Neuronal stem cell (in vitro differentiated cells): ENCODE results near the gene TOB1.

Source experiments
- DNase-seq: peaks from one replicate; pipeline ENCODE4 v3.0.0-alpha.2; 2013; ENCODE audit warnings: low spot score
- H2AFZ ChIP-seq: one replicate; pipeline ENCODE4 v1.6.1; 2013; ENCODE audit warnings: mild to moderate bottlenecking, low read length, inconsistent platforms
- H2AK5ac ChIP-seq: 2 replicates; pipeline ENCODE4 v1.6.1; 2013; ENCODE audit warnings: low read depth, mild to moderate bottlenecking, inconsistent platforms, low read length, moderate library complexity, mixed read lengths
- H2BK120ac ChIP-seq: 2 replicates; pipeline ENCODE4 v1.6.1; 2013; ENCODE audit warnings: low read depth, mild to moderate bottlenecking, inconsistent platforms, low read length, moderate library complexity, mixed read lengths
- H2BK12ac ChIP-seq: one replicate; pipeline ENCODE4 v1.6.1; 2013; ENCODE audit warnings: low read length, inconsistent platforms
- H2BK15ac ChIP-seq: 2 replicates; pipeline ENCODE4 v1.6.1; 2013; ENCODE audit warnings: mild to moderate bottlenecking, low read length, inconsistent platforms, mixed read lengths
- H2BK5ac ChIP-seq: one replicate; pipeline ENCODE4 v1.6.1; 2013; ENCODE audit warnings: inconsistent platforms, mild to moderate bottlenecking, low read length, moderate library complexity
- H3K14ac ChIP-seq: one replicate; pipeline ENCODE4 v1.6.1; 2013; ENCODE audit warnings: low read length, inconsistent platforms
- H3K18ac ChIP-seq: 2 replicates; pipeline ENCODE4 v1.6.1; 2013; ENCODE audit warnings: low read length, inconsistent platforms
- H3K23ac ChIP-seq: 2 replicates; pipeline ENCODE4 v1.6.1; 2013; ENCODE audit warnings: low read depth, mild to moderate bottlenecking, mixed read lengths, low read length, inconsistent platforms; ENCODE audit not compliant: poor library complexity
- H3K27ac ChIP-seq: replicated peaks from 3 replicates; pipeline ENCODE4 v1.5.1; 2013; ENCODE audit warnings: low read length, inconsistent platforms
- H3K27me3 ChIP-seq, 3 experiments: 2 replicates each; pipeline ENCODE4 v1.6.1; 2013; ENCODE audit warnings: low read length in 3 of 3, mild to moderate bottlenecking in 2 of 3, inconsistent platforms in 1 of 3, low read depth in 1 of 3, mixed read lengths in 1 of 3, moderate library complexity in 1 of 3; ENCODE audit not compliant: control insufficient read depth in 3 of 3, insufficient read depth in 3 of 3
- H3K36me3 ChIP-seq, 2 donors: replicated peaks in 1 of 2; 2 replicates each; pipeline ENCODE4 v1.6.1; 2013; ENCODE audit warnings: low read length in 2 of 2; ENCODE audit not compliant: control insufficient read depth in 2 of 2, insufficient read depth in 2 of 2
- H3K4ac ChIP-seq: 2 replicates; pipeline ENCODE4 v1.6.1; 2013; ENCODE audit warnings: inconsistent platforms, mild to moderate bottlenecking, low read length, moderate library complexity
- H3K4me1 ChIP-seq, 2 donors: 1 replicate in 1 of 2; 2 replicates in 1 of 2; pipeline ENCODE4 v1.6.1; 2013; ENCODE audit warnings: low read length in 2 of 2, low read depth in 1 of 2; ENCODE audit not compliant: control insufficient read depth in 2 of 2, insufficient read depth in 1 of 2
- H3K4me2 ChIP-seq: one replicate; pipeline ENCODE4 v1.6.1; 2013; ENCODE audit warnings: mild to moderate bottlenecking, low read length, inconsistent platforms; ENCODE audit not compliant: insufficient read depth, poor library complexity, severe bottlenecking
- H3K4me3 ChIP-seq, 2 donors: 2 replicates each; pipeline ENCODE4 v1.5.1; 2013; ENCODE audit warnings: low read length in 2 of 2, mild to moderate bottlenecking in 2 of 2, inconsistent platforms in 1 of 2, moderate library complexity in 1 of 2
- H3K79me1 ChIP-seq: one replicate; pipeline ENCODE4 v1.6.1; 2013; ENCODE audit warnings: low read depth, mild to moderate bottlenecking, inconsistent platforms, low read length, moderate library complexity
- H3K9ac ChIP-seq: one replicate; pipeline ENCODE4 v1.6.1; 2013; ENCODE audit warnings: mild to moderate bottlenecking, low read depth, low read length, inconsistent platforms; ENCODE audit not compliant: poor library complexity
- H3K9me3 ChIP-seq, 2 donors: replicated peaks in 1 of 2; 2 replicates each; pipeline versions ENCODE3 to v1.6.1; 2013; ENCODE audit warnings: low read length in 2 of 2, mild to moderate bottlenecking in 2 of 2, inconsistent platforms in 1 of 2, low read depth in 1 of 2, mixed read lengths in 1 of 2, moderate library complexity in 1 of 2; ENCODE audit not compliant: control insufficient read depth in 2 of 2, insufficient read depth in 1 of 2
- H4K8ac ChIP-seq: one replicate; pipeline ENCODE4 v1.6.1; 2013; ENCODE audit warnings: low read depth, mild to moderate bottlenecking, inconsistent platforms, low read length, moderate library complexity
- H4K91ac ChIP-seq: one replicate; pipeline ENCODE4 v1.6.1; 2013; ENCODE audit warnings: low read length, low read depth, mild to moderate bottlenecking, inconsistent platforms; ENCODE audit not compliant: poor library complexity
- WGBS, 2 donors: extraction: QIAGEN DNeasy Blood & Tissue Kit; methylation state at CpG; one replicate each; pipeline ENCODE4 v1.1.7; 2013; ENCODE audit warnings: missing lambda C conversion rate in 2 of 2, mixed read lengths in 1 of 2; ENCODE audit not compliant: insufficient read length in 2 of 2, insufficient replicate concordance in 1 of 2; ENCODE audit errors: extremely low coverage in 2 of 2; 5-methylcytosine and 5-hydroxymethylcytosine counted together

TOB1 gene

DNA sequence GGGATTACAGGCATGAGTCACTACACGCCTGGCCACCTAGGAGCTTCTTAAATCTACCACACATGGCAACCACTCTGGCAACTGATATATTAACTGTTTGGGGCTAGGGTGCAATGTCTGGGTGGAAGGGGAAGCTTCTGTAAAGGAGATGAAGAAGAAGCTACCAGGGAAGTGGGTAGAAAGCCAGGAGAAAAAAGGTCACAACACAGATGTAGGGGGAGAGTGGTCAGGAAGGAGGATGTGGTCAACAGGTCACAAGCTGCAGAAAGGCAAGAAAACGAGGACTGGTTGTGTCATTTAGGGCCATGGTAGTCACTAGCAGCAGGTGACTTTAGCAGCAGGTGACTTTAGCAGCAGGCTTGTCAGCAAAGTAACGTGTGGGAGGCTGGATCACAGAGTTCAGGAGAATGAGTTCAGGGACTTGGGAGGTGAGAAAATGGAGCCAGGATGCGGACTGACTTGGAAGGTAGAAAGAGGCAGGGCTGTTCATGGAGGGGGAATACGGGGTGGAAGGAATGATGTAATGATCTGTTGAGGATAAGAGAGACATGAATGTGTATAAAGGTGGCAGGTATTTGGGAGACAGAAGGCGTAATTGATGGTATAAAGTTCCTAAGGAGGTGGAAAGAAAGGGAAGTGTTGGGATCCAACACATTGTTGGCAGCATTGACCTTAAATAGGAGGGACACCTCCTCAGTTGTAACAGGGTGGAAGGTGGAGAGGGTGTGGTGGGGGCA is 47.1 kb downstream of the TOB1 start:
- Histone ChIP-seq H2BK15ac (no peak overlapping the region), H3K9me3 (no peaks in the 10 kb centered on the region), H3K27me3 (peaks cover 0 to 21% (median 0%) of the 10 kb centered on the region in 3 experiments), H2AFZ (no peak overlapping the region), H2BK5ac (no peak overlapping the region), H3K18ac (no peak overlapping the region), H3K79me1 (no peaks in the 10 kb centered on the region), H3K14ac (no peak overlapping the region), H2BK120ac (no peak overlapping the region), H2BK12ac (no peak overlapping the region), H3K36me3 (no peaks in the 10 kb centered on the region), H3K4ac (no peak overlapping the region), H4K91ac (no peak overlapping the region), H2AK5ac (no peak overlapping the region), H3K23ac (no peak overlapping the region), H3K4me2 (no peak overlapping the region), H3K9ac (no peak overlapping the region), H3K27ac (no peak overlapping the region), H3K4me3 (no peak overlapping the region), H3K4me1 (peaks cover 0 to 2% of the 10 kb centered on the region in 2 donors), H4K8ac (no peak overlapping the region)
- DNase-seq, result no peak
- WGBS, 2 donors, result no CpG with 5 or more reads among the region's 6 CpGs

DNA sequence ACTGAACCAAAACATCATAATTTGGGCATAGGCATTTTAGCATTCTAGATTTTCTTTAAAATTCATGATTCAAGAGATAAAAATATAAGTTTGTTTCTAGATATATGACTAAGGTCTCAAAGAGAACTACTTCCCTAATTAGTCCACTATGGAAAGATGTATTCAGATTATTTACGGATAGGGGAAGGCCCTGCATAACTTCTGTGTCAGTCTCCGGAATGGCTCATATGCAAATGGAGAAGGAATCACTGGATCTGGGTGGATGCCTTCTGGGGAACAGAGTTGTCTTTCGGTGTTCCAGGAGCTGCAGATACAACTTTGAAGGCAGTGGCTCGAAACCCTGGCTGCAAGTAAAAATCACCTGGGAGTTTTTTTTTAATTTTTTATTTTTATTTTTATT is 47.9 kb downstream of the TOB1 start:
- H3K79me1 ChIP-seq, result no peaks in the 10 kb centered on the region
- no peak overlapping the region for H4K91ac ChIP-seq
- H3K4me3 ChIP-seq, result no peak overlapping the region
- H2BK15ac ChIP-seq, result no peak overlapping the region
- no peak overlapping the region for H3K14ac ChIP-seq
- H2BK120ac ChIP-seq, result no peak overlapping the region
- no peak overlapping the region for H3K4ac ChIP-seq
- no peaks in the 10 kb centered on the region for H3K36me3 ChIP-seq
- no peak overlapping the region for H3K27ac ChIP-seq
- no peak overlapping the region for H3K4me2 ChIP-seq
- no peak overlapping the region for H2AK5ac ChIP-seq
- no peak for DNase-seq
- H3K9ac ChIP-seq, result no peak overlapping the region
- peaks cover 0 to 2% of the 10 kb centered on the region in 2 donors for H3K4me1 ChIP-seq
- no peak overlapping the region for H4K8ac ChIP-seq
- no CpG with 5 or more reads among the region's 4 CpGs for WGBS, 2 donors
- H2BK12ac ChIP-seq, result no peak overlapping the region
- H3K27me3 ChIP-seq, result peaks cover 0 to 21% (median 0%) of the 10 kb centered on the region in 3 experiments
- no peak overlapping the region for H2AFZ ChIP-seq
- H2BK5ac ChIP-seq, result no peak overlapping the region
- H3K18ac ChIP-seq, result no peak overlapping the region
- H3K9me3 ChIP-seq, result no peaks in the 10 kb centered on the region
- no peak overlapping the region for H3K23ac ChIP-seq

DNA sequence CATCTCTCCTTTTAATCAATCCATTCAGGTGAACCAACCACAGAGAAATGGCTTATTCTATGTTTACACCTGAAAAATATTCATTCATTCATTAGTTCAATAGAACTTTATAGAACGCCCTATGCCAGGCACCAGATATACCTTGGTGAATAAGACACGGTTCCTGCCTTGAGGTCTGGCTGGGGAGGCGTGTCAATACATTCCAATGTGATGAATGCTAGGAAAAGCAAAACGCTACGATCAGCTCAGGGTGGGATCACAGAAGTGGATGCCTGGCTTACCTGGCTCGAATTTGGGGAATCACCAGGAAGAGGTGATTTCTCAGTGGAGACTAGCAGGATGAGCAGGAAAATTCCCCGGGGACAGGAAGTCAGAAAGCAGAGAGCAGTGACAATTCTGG is 48.3 kb downstream of the TOB1 start:
- H3K18ac ChIP-seq, result no peak overlapping the region
- no peak overlapping the region for H3K23ac ChIP-seq
- no CpG with 5 or more reads among the region's 7 CpGs for WGBS, 2 donors
- DNase-seq, result no peak
- no peak overlapping the region for H2BK5ac ChIP-seq
- H3K79me1 ChIP-seq, result no peaks in the 10 kb centered on the region
- peaks cover 0 to 2% of the 10 kb centered on the region in 2 donors for H3K4me1 ChIP-seq
- H2BK12ac ChIP-seq, result no peak overlapping the region
- H3K14ac ChIP-seq, result no peak overlapping the region
- no peak overlapping the region for H2AK5ac ChIP-seq
- no peaks in the 10 kb centered on the region for H3K9me3 ChIP-seq
- no peak overlapping the region for H2BK120ac ChIP-seq
- H3K36me3 ChIP-seq, result no peaks in the 10 kb centered on the region
- no peak overlapping the region for H3K9ac ChIP-seq
- no peak overlapping the region for H2AFZ ChIP-seq
- no peak overlapping the region for H4K8ac ChIP-seq
- H3K4me2 ChIP-seq, result no peak overlapping the region
- H4K91ac ChIP-seq, result no peak overlapping the region
- no peak overlapping the region for H3K4me3 ChIP-seq
- H3K4ac ChIP-seq, result no peak overlapping the region
- H3K27ac ChIP-seq, result no peak overlapping the region
- H2BK15ac ChIP-seq, result no peak overlapping the region
- H3K27me3 ChIP-seq, result peaks cover 0 to 21% (median 0%) of the 10 kb centered on the region in 3 experiments

DNA sequence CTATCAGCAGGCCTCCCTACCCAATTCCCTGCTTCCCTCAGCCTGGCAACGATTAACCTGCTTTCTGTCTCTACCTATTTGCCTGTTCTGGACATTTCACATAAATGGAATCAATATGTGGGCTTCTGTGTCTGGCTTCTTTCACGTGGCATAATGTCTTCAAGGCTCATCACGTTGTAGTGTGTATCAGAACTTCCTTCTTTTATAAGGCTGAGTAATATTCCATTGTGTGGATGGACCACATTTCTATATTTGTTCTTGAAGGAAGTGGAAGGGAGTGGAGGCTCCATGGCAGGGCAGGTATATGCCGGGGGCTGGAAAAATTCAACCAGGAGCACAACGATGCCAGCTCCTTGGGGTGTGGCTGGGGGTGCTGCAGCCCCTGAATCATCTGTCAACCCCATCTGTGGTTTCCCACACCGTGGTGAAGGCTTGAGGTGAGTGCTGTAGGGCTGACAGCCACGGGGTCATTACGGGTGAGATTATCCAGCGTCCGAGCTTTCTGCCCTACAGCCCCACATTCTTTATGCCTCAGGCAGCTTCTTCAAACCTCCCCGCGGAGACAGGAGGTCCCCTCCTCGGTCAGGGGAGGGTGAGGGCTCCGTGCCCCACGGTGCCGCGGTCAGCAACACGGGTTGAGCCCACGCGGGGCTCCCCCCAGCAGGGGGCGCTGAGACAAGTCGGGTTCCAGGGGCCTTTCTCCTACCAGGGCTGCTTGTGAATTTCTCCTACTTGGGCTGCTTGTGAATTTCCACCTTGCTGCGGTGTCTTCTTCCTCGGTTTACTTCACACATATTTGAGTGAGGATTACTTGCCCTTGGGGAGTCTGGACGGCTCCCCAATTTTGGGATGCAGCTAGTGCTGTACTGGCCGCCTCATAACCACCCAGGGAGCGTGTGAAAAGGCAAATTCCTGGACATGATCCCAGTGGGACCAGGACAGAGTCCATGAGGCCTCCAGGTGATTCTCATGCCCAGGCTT is 49.1 kb downstream of the TOB1 start:
- no peak overlapping the region for H2BK120ac ChIP-seq
- no peaks in the 10 kb centered on the region for H3K9me3 ChIP-seq
- H3K18ac ChIP-seq, result peak overlapping the region; percentile 76
- H3K23ac ChIP-seq, result no peak overlapping the region
- H3K4me3 ChIP-seq, result no peak overlapping the region
- H3K9ac ChIP-seq, result no peak overlapping the region
- H3K27me3 ChIP-seq, result peaks cover 0 to 21% (median 0%) of the 10 kb centered on the region in 3 experiments
- no peaks in the 10 kb centered on the region for H3K79me1 ChIP-seq
- no peak overlapping the region for H2AK5ac ChIP-seq
- H3K4me1 ChIP-seq, result peaks cover 0 to 2% of the 10 kb centered on the region in 2 donors
- H3K4ac ChIP-seq, result no peak overlapping the region
- H3K4me2 ChIP-seq, result no peak overlapping the region
- no peak overlapping the region for H4K91ac ChIP-seq
- H3K14ac ChIP-seq, result no peak overlapping the region
- WGBS, 2 donors, result no CpG with 5 or more reads among the region's 27 CpGs
- H3K27ac ChIP-seq, result no peak overlapping the region
- no peak overlapping the region for H2BK15ac ChIP-seq
- H2BK12ac ChIP-seq, result no peak overlapping the region
- no peak overlapping the region for H2BK5ac ChIP-seq
- no peaks in the 10 kb centered on the region for H3K36me3 ChIP-seq
- H2AFZ ChIP-seq, result peak overlapping the region; percentile 21
- H4K8ac ChIP-seq, result no peak overlapping the region
- no peak for DNase-seq
